ENCODE data around the gene GMPPA.

The GMPPA gene

GRCh38 chr2:219497495-219498279 lies 1.0 kb upstream of the GMPPA start:
- peaks cover 50% of the 10 kb centered on the region for H3K27me3 ChIP-seq (ENCODE audit: insufficient read depth, low read length)
- H3K9me3 ChIP-seq (ENCODE audit: insufficient read depth, low read depth, low read length), result no peaks in the 10 kb centered on the region
- no peak overlapping the region for H3K9ac ChIP-seq (ENCODE audit: low read depth, low read length)
- H3K27ac ChIP-seq (ENCODE audit: low read depth, low read length), result no peak overlapping the region
- peaks cover 15% of the 10 kb centered on the region for H3K4me1 ChIP-seq (ENCODE audit: insufficient read depth, low read length)
- H3K4me3 ChIP-seq (ENCODE audit: low read length), result peak overlapping the region; percentile 81
- no peaks in the 10 kb centered on the region for H3K36me3 ChIP-seq (ENCODE audit: insufficient read depth, low read length)
- 3% methylated on average over 59 of the region's 59 CpGs for WGBS

- Histone ChIP-seq H3K4me3 (ENCODE audit: low read length) (peak overlapping the region; percentile 81), H3K9me3 (ENCODE audit: insufficient read depth, low read depth, low read length) (no peaks in the 10 kb centered on the region), H3K4me1 (ENCODE audit: insufficient read depth, low read length) (peaks cover 15% of the 10 kb centered on the region), H3K27ac (ENCODE audit: low read depth, low read length) (peak overlapping the region; percentile 53; the same call in 1 of the 2 replicates), H3K9ac (ENCODE audit: low read depth, low read length) (peak overlapping the region; percentile 86), H3K27me3 (ENCODE audit: insufficient read depth, low read length) (peaks cover 43% of the 10 kb centered on the region), H3K36me3 (ENCODE audit: insufficient read depth, low read length) (0 out of 2 replicates have a peak, but pooled peaks cover 3% of the 10 kb centered on the region)
- 10% methylated on average over 3 of the region's 3 CpGs for WGBS
These were observed 292 bp downstream of the GMPPA start for GRCh38 chr2:219499058-219499307.

- Histone ChIP-seq H3K4me1 (ENCODE audit: insufficient read depth, low read length) (peaks cover 15% of the 10 kb centered on the region), H3K9me3 (ENCODE audit: insufficient read depth, low read depth, low read length) (no peaks in the 10 kb centered on the region), H3K4me3 (ENCODE audit: low read length) (peak overlapping the region; percentile 81), H3K27me3 (ENCODE audit: insufficient read depth, low read length) (peaks cover 38% of the 10 kb centered on the region), H3K27ac (ENCODE audit: low read depth, low read length) (no peak overlapping the region), H3K9ac (ENCODE audit: low read depth, low read length) (peak overlapping the region; percentile 86; the same call in 1 of the 2 replicates), H3K36me3 (ENCODE audit: insufficient read depth, low read length) (peaks cover 7% of the 10 kb centered on the region; the same call in 1 of the 2 replicates)
- WGBS, result 61% methylated on average over 1 of the region's 1 CpG
These were observed 864 bp downstream of the GMPPA start for GRCh38 chr2:219499555-219499954.

GRCh38 chr2:219500135-219500534 lies 1.4 kb downstream of the GMPPA start:
- Histone ChIP-seq H3K9me3 (ENCODE audit: insufficient read depth, low read depth, low read length) (no peaks in the 10 kb centered on the region), H3K27ac (ENCODE audit: low read depth, low read length) (no peak overlapping the region), H3K9ac (ENCODE audit: low read depth, low read length) (no peak overlapping the region), H3K36me3 (ENCODE audit: insufficient read depth, low read length) (peaks cover 8% of the 10 kb centered on the region; the same call in 1 of the 2 replicates), H3K4me3 (ENCODE audit: low read length) (no peak overlapping the region), H3K27me3 (ENCODE audit: insufficient read depth, low read length) (peaks cover 32% of the 10 kb centered on the region), H3K4me1 (ENCODE audit: insufficient read depth, low read length) (peaks cover 15% of the 10 kb centered on the region)
- WGBS, result 80% methylated on average over 2 of the region's 2 CpGs

- no peaks in the 10 kb centered on the region for H3K9me3 ChIP-seq (ENCODE audit: insufficient read depth, low read depth, low read length)
- no peak overlapping the region for H3K27ac ChIP-seq (ENCODE audit: low read depth, low read length)
- H3K9ac ChIP-seq (ENCODE audit: low read depth, low read length), result no peak overlapping the region
- no peak overlapping the region for H3K4me3 ChIP-seq (ENCODE audit: low read length)
- H3K4me1 ChIP-seq (ENCODE audit: insufficient read depth, low read length), result peaks cover 18% of the 10 kb centered on the region
- H3K27me3 ChIP-seq (ENCODE audit: insufficient read depth, low read length), result peaks cover 15% of the 10 kb centered on the region
- peaks cover 8% of the 10 kb centered on the region; the same call in 1 of the 2 replicates for H3K36me3 ChIP-seq (ENCODE audit: insufficient read depth, low read length)
- 93% methylated on average over 14 of the region's 14 CpGs for WGBS
These were observed 3.2 kb downstream of the GMPPA start for GRCh38 chr2:219501849-219502248.

GRCh38 chr2:219502618-219503017 lies 3.9 kb downstream of the GMPPA start:
- Histone ChIP-seq H3K9me3 (ENCODE audit: insufficient read depth, low read depth, low read length) (no peaks in the 10 kb centered on the region), H3K36me3 (ENCODE audit: insufficient read depth, low read length) (peaks cover 8% of the 10 kb centered on the region; the same call in 1 of the 2 replicates), H3K4me1 (ENCODE audit: insufficient read depth, low read length) (peaks cover 25% of the 10 kb centered on the region), H3K27me3 (ENCODE audit: insufficient read depth, low read length) (peaks cover 7% of the 10 kb centered on the region), H3K27ac (ENCODE audit: low read depth, low read length) (no peak overlapping the region), H3K4me3 (ENCODE audit: low read length) (no peak overlapping the region), H3K9ac (ENCODE audit: low read depth, low read length) (no peak overlapping the region)

GRCh38 chr2:219505585-219505984 lies 6.9 kb downstream of the GMPPA start:
- Histone ChIP-seq H3K4me1 (ENCODE audit: insufficient read depth, low read length) (peaks cover 32% of the 10 kb centered on the region), H3K27me3 (ENCODE audit: insufficient read depth, low read length) (0 out of 2 replicates have a peak, but pooled peaks cover 2% of the 10 kb centered on the region), H3K4me3 (ENCODE audit: low read length) (no peak overlapping the region), H3K27ac (ENCODE audit: low read depth, low read length) (no peak overlapping the region), H3K9ac (ENCODE audit: low read depth, low read length) (no peak overlapping the region), H3K9me3 (ENCODE audit: insufficient read depth, low read depth, low read length) (no peaks in the 10 kb centered on the region), H3K36me3 (ENCODE audit: insufficient read depth, low read length) (peaks cover 8% of the 10 kb centered on the region; the same call in 1 of the 2 replicates)
- 95% methylated on average over 9 of the region's 9 CpGs for WGBS

GRCh38 chr2:219506153-219506801 lies 7.6 kb downstream of the GMPPA start:
- Histone ChIP-seq H3K9me3 (ENCODE audit: insufficient read depth, low read depth, low read length) (no peaks in the 10 kb centered on the region), H3K4me3 (ENCODE audit: low read length) (0 out of 2 replicates have a peak overlapping the region, but pooled peaks have one; percentile 5), H3K4me1 (ENCODE audit: insufficient read depth, low read length) (peaks cover 33% of the 10 kb centered on the region), H3K36me3 (ENCODE audit: insufficient read depth, low read length) (peaks cover 8% of the 10 kb centered on the region; the same call in 1 of the 2 replicates), H3K27me3 (ENCODE audit: insufficient read depth, low read length) (peaks cover 7% of the 10 kb centered on the region), H3K27ac (ENCODE audit: low read depth, low read length) (peak overlapping the region; percentile 85), H3K9ac (ENCODE audit: low read depth, low read length) (0 out of 2 replicates have a peak overlapping the region, but pooled peaks have one; percentile 55)
- WGBS, result 76% methylated on average over 23 of the region's 23 CpGs

GRCh38 chr2:219506802-219507526 lies 8.3 kb downstream of the GMPPA start:
- H3K4me3 ChIP-seq (ENCODE audit: low read length), result 0 out of 2 replicates have a peak overlapping the region, but pooled peaks have one; percentile 5

GRCh38 chr2:219507581-219508443 lies 9.1 kb downstream of the GMPPA start:
- H3K9ac ChIP-seq (ENCODE audit: low read depth, low read length), result peak overlapping the region; percentile 55
- 82% methylated on average over 8 of the region's 8 CpGs for WGBS
- peaks cover 45% of the 10 kb centered on the region for H3K4me1 ChIP-seq (ENCODE audit: insufficient read depth, low read length)

More at GRCh38 chr2:219506802-219507526, 8.3 kb downstream of the GMPPA start:
- Histone ChIP-seq H3K9ac (ENCODE audit: low read depth, low read length) (peak overlapping the region; percentile 55), H3K27me3 (ENCODE audit: insufficient read depth, low read length) (peaks cover 12% of the 10 kb centered on the region), H3K27ac (ENCODE audit: low read depth, low read length) (peak overlapping the region; percentile 85), H3K9me3 (ENCODE audit: insufficient read depth, low read depth, low read length) (no peaks in the 10 kb centered on the region), H3K4me1 (ENCODE audit: insufficient read depth, low read length) (peaks cover 36% of the 10 kb centered on the region), H3K36me3 (ENCODE audit: insufficient read depth, low read length) (peaks cover 8% of the 10 kb centered on the region; the same call in 1 of the 2 replicates)
- 23% methylated on average over 15 of the region's 17 CpGs for WGBS

More at GRCh38 chr2:219507581-219508443, 9.1 kb downstream of the GMPPA start:
- H3K9me3 ChIP-seq (ENCODE audit: insufficient read depth, low read depth, low read length), result no peaks in the 10 kb centered on the region
- H3K27me3 ChIP-seq (ENCODE audit: insufficient read depth, low read length), result peaks cover 20% of the 10 kb centered on the region
- peaks cover 8% of the 10 kb centered on the region; the same call in 1 of the 2 replicates for H3K36me3 ChIP-seq (ENCODE audit: insufficient read depth, low read length)
- no peak overlapping the region for H3K4me3 ChIP-seq (ENCODE audit: low read length)
- peak overlapping the region; percentile 85 for H3K27ac ChIP-seq (ENCODE audit: low read depth, low read length)
